ENCODE results near the gene CNOT4. TPM values are rescaled to one million over a fixed set of nuclear protein-coding genes. Genes with fewer than 3 reads are reported as not detected.

CNOT4 gene
- total and polyA plus RNA-seq, 2 of the 13 experiments (the other 11 are each of a cell fraction or from before 2014, with no cell fraction given): 7.4 to 8.4 TPM

DNA sequence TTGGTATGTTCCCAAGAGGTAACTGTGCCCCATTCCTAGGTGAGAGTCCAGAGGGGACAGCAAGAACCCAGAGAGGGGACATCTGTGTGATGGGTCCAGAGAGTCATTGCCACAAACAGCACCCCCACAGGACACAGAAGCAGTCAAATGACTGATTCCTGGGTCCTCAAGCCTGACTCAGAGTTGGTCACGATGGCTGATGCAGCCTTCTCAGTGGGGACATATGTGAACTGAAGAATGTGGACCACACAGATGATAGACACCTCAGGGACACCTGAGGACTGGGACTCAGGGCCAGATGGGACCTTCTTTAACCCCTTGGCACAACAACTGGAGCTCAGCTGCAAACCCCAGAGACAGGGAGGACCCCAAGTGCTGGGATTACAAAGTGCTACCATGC is 179.8 kb downstream of the CNOT4 start:
- CTCF ChIA-PET (ENCODE audit: low intra/inter-chr PET ratio, low total read pairs): no interaction called here
- no peak overlapping the region for H3K9ac ChIP-seq (ENCODE audit: insufficient read depth, low read depth, low read length)
- H3K4me1 ChIP-seq (ENCODE audit: insufficient read depth, low read length): no peaks in the 10 kb centered on the region
- H3K79me2 ChIP-seq (ENCODE audit: insufficient read depth, low read length): no peaks in the 10 kb centered on the region
- H3K27ac ChIP-seq (ENCODE audit: extremely low read length, insufficient read depth, low read length): no peak overlapping the region
- POLR2A ChIA-PET: no interaction called here
- no peak for FAIRE-seq
- H3K4me2 ChIP-seq (ENCODE audit: low read depth, low read length): no peak overlapping the region
- no peak overlapping the region for H3K4me3 ChIP-seq (replicated peaks in 1 of 3; ENCODE audit: insufficient read depth in 1 of 3, low read depth in 2 of 3, low read length in 3 of 3)
- H3K36me3 ChIP-seq (replicated peaks in 1 of 2; ENCODE audit: control insufficient read depth in 1 of 2, insufficient read depth in 2 of 2, low read length in 2 of 2): no peaks in the 10 kb centered on the region
- no peak for ATAC-seq
- DNase-seq (ENCODE audit: low spot score): no peak
- intact Hi-C loops (cut with micrococcal nuclease; ENCODE audit: unreplicated experiment): no loop called here
- WGBS (ENCODE audit: low lambda C conversion rate): 0% methylated on average over 1 of the region's 1 CpG
- in situ Hi-C loops (cut with HindIII; ENCODE audit: extremely low pct_ligation_motif_present, low pct_unique_long_range_greater_than_20kb): loop anchor here (5.0 kb wide), 1 partner anchor 43 kb away; no protein-coding TSS in a partner anchor
- no peak overlapping the region for H2AFZ ChIP-seq (ENCODE audit: low read length)
- H3K27me3 ChIP-seq (ENCODE audit: control insufficient read depth in 1 of 2, insufficient read depth in 2 of 2, low read length in 2 of 2): peaks cover 0 to 3% of the 10 kb centered on the region in 2 experiments; a peak in 2 of 5 replicates
- no peaks in the 10 kb centered on the region for H3K9me3 ChIP-seq (ENCODE audit: low read length)
- TF ChIP-seq CREB3 (CRISPR knock-in tag; IDR thresholded peaks at IDR 0.05) (no peak), KLF9 (CRISPR knock-in tag; IDR thresholded peaks at IDR 0.05; ENCODE audit: low read depth) (no peak), ZNF17 (CRISPR knock-in tag; IDR thresholded peaks at IDR 0.05) (no peak), GATAD2A (CRISPR knock-in tag; IDR thresholded peaks at IDR 0.05) (no peak), ZNF350 (CRISPR knock-in tag; IDR thresholded peaks at IDR 0.05; ENCODE audit: borderline replicate concordance, low read depth) (no peak), KDM4B (CRISPR knock-in tag; IDR thresholded peaks at IDR 0.05) (no peak), STAG1 (CRISPR knock-in tag; IDR thresholded peaks at IDR 0.05) (no peak), MTF1 (CRISPR knock-in tag; IDR thresholded peaks at IDR 0.05) (no peak), IKZF5 (CRISPR knock-in tag; IDR thresholded peaks at IDR 0.05) (no peak), HNF4G (IDR thresholded peaks at IDR 0.05; ENCODE audit: borderline replicate concordance, low read depth, low read length) (no peak), HNF4G (CRISPR knock-in tag; IDR thresholded peaks at IDR 0.05; ENCODE audit: borderline replicate concordance, low read depth) (no peak), NCOA5 (CRISPR knock-in tag; IDR thresholded peaks at IDR 0.05) (no peak)
- TF ChIP-seq, protein P1, sequence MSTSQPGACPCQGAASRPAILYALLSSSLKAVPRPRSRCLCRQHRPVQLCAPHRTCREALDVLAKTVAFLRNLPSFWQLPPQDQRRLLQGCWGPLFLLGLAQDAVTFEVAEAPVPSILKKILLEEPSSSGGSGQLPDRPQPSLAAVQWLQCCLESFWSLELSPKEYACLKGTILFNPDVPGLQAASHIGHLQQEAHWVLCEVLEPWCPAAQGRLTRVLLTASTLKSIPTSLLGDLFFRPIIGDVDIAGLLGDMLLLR (CRISPR knock-in tag; IDR thresholded peaks at IDR 0.05): no peak
- TF ChIP-seq, protein P2, sequence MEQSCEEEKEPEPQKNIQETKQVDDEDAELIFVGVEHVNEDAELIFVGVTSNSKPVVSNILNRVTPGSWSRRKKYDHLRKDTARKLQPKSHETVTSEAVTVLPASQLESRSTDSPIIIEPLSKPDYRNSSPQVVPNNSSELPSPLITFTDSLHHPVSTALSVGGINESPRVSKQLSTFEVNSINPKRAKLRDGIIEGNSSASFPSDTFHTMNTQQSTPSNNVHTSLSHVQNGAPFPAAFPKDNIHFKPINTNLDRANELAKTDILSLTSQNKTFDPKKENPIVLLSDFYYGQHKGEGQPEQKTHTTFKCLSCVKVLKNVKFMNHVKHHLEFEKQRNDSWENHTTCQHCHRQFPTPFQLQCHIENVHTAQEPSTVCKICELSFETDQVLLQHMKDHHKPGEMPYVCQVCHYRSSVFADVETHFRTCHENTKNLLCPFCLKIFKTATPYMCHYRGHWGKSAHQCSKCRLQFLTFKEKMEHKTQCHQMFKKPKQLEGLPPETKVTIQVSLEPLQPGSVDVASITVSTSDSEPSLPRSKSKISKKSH (CRISPR knock-in tag; IDR thresholded peaks at IDR 0.05; ENCODE audit: borderline replicate concordance): no peak
- no peaks in the 10 kb centered on the region for H4K20me1 ChIP-seq (ENCODE audit: insufficient read depth, low read length)
- no TSS peak for BruUV-seq (replicated peaks)

Measured in HepG2 (cell line).